K562 (cell line): Measurements from ENCODE around the gene ZBTB39. TPM values are rescaled to one million over a fixed set of nuclear protein-coding genes. Genes with fewer than 3 reads are reported as not detected.

Experiments used
- ATAC-seq: fragments of 200-7000 bp; cut with Tn5 transposase; 3 replicates; pipeline ENCODE4 v1.9.1; 2020; ENCODE audit warnings: moderate library complexity
- BruUV-seq: library from RNA; stranded (reverse); fragments of 400-500 nt; replicated peaks from 2 replicates; lab custom pipeline; 2021; lab: Mats Ljungman, UMichigan
- CTCF ChIA-PET: fragments of 300-600 bp; formaldehyde crosslinking; extraction: SDS; loops from one replicate; lab custom pipeline; 2021; ENCODE audit warnings: low intra/inter-chr PET ratio; lab: Yijun Ruan, JAX
- POLR2A ChIA-PET: fragments of 300-600, 350-650 bp; sonication (Branson Sonifier 250); formaldehyde crosslinking; extraction: SDS; loops from one replicate; lab custom pipeline; 2021; ENCODE audit warnings: antibody characterized with exemption, inconsistent platforms; lab: Yijun Ruan, JAX
- DNase-seq, 4 experiments: peaks; one replicate each; pipeline versions ENCODE4 v3.0.0 to v3.0.0-alpha.2; 2011 to 2018; ENCODE audit warnings: low spot score in 3 of 4, mixed read lengths in 3 of 4; ENCODE audit errors: extremely low read depth in 1 of 4
- FAIRE-seq: peaks from 2 replicates; lab custom pipeline; 2011; peaks lifted over from hg19 to GRCh38; lab: Jason Lieb, UNC
- H2AFZ ChIP-seq: 2 replicates; pipeline ENCODE4 v1.6.0; 2011; ENCODE audit warnings: low read depth, low read length, control low read depth, inconsistent platforms
- H3K27ac ChIP-seq: fragments of 200-600 bp; 3 replicates; pipeline ENCODE4 v1.8.0; 2011; ENCODE audit warnings: low read depth, mild to moderate bottlenecking, control low read depth, inconsistent platforms, low read length, moderate library complexity, mixed read lengths; ENCODE audit errors: extremely low read depth
- H3K27me3 ChIP-seq, 2 experiments: fragments of 300-600 bp in 1 of 2; 2 replicates in 1 of 2; 3 replicates in 1 of 2; pipeline versions ENCODE4 v1.6.0 to v1.8.0; 2011; ENCODE audit warnings: inconsistent platforms in 2 of 2, low read length in 2 of 2, mild to moderate bottlenecking in 1 of 2, mixed read lengths in 1 of 2, moderate library complexity in 1 of 2; ENCODE audit not compliant: control insufficient read depth in 2 of 2, insufficient read depth in 2 of 2
- H3K36me3 ChIP-seq: fragments of 300-600 bp; 3 replicates; pipeline ENCODE4 v1.8.0; 2011; ENCODE audit warnings: mild to moderate bottlenecking, low read length, inconsistent platforms; ENCODE audit not compliant: control insufficient read depth, insufficient read depth
- H3K4me1 ChIP-seq, 2 experiments: fragments of 200-600 bp in 1 of 2; replicated peaks in 1 of 2; 2 replicates in 1 of 2; 3 replicates in 1 of 2; pipeline versions ENCODE4 v1.5.1 to v1.8.0; 2011; ENCODE audit warnings: inconsistent platforms in 2 of 2, low read length in 2 of 2, mild to moderate bottlenecking in 1 of 2, mixed read lengths in 1 of 2, moderate library complexity in 1 of 2; ENCODE audit not compliant: control insufficient read depth in 2 of 2, insufficient read depth in 2 of 2
- H3K4me2 ChIP-seq: 2 replicates; pipeline ENCODE4 v1.6.1; 2011; ENCODE audit warnings: low read length, control low read depth, inconsistent platforms, mixed read lengths; ENCODE audit not compliant: insufficient read depth
- H3K4me3 ChIP-seq: fragments of 200-600 bp; sonication (generic), shearing (Covaris generic); 2 replicates; pipeline ENCODE4 v1.5.1; 2016; ENCODE audit warnings: control low read depth, inconsistent platforms
- H3K79me2 ChIP-seq: fragments of 200-600 bp; 3 replicates; pipeline ENCODE4 v1.8.0; 2011; ENCODE audit warnings: low read length, inconsistent platforms; ENCODE audit not compliant: control insufficient read depth, insufficient read depth
- H3K9ac ChIP-seq, 2 experiments: 2 replicates each; pipeline versions ENCODE4 v1.6.0 to v1.6.1; 2011; ENCODE audit warnings: low read depth in 2 of 2, low read length in 2 of 2, control low read depth in 1 of 2, inconsistent platforms in 1 of 2, mild to moderate bottlenecking in 1 of 2, mixed read lengths in 1 of 2; ENCODE audit not compliant: insufficient read depth in 1 of 2
- H3K9me1 ChIP-seq: one replicate; pipeline ENCODE4 v1.6.0; 2011; ENCODE audit warnings: inconsistent platforms, mild to moderate bottlenecking, low read length, moderate library complexity; ENCODE audit not compliant: control insufficient read depth, insufficient read depth
- H3K9me3 ChIP-seq: replicated peaks from 2 replicates; pipeline ENCODE4 v1.5.1; 2011; ENCODE audit warnings: low read depth, low read length, inconsistent platforms; ENCODE audit not compliant: control insufficient read depth, insufficient read depth
- H4K20me1 ChIP-seq: replicated peaks from 2 replicates; pipeline ENCODE4 v1.6.1; 2011; ENCODE audit warnings: low read length, inconsistent platforms, mixed read lengths; ENCODE audit not compliant: control insufficient read depth, insufficient read depth
- WGBS: fragments of 100-300 bp; shearing (Covaris generic); methylation state at CpG from one replicate; pipeline ENCODE4 v1.1.6; 2016; ENCODE audit warnings: low coverage, mixed read lengths; ENCODE audit not compliant: insufficient coverage; ENCODE audit errors: missing lambda C conversion rate; 5-methylcytosine and 5-hydroxymethylcytosine counted together
- in situ Hi-C: fragments of 300-500 bp; cut with MboI; formaldehyde crosslinking; loops from 4 replicates; pipeline ENCODE4 v1.15.0; 2018; ENCODE audit warnings: inconsistent platforms, mixed read lengths
- intact Hi-C: fragments of 100-400 bp; cut with micrococcal nuclease; formaldehyde crosslinking; loops from 2 replicates; pipeline ENCODE4 v1.14.2; 2022
- polyA plus RNA-seq, 8 experiments: library from polyadenylated mRNA; depleted of rRNA in 4 of 8; stranded (reverse) in 5 of 8; unstranded in 3 of 8; fragments of >200 nt; fragmentation: Nextera tagmentation in 2 of 8; fragmentation: Illumina TruSeq in 1 of 8; extraction: Ambion mirVana in 2 of 8; extraction: Trizol in 1 of 8; gene quantifications; 2 replicates each; pipeline versions ENCODE4 v1.2.1 to v1.2.3, GENCODE V29; 2011 to 2014; ENCODE audit warnings: inconsistent platforms in 1 of 8, missing spikeins in 1 of 8
- total RNA-seq, 7 experiments: library from RNA; depleted of rRNA in 6 of 7; stranded (reverse); fragments of >200 nt in 6 of 7; fragmentation: Illumina TruSeq in 2 of 7; extraction: Trizol in 2 of 7; gene quantifications; 2 replicates each; pipeline versions ENCODE4 v1.2.1 to v1.2.3, GENCODE V29; 2011 to 2021; ENCODE audit warnings: low replicate concordance in 1 of 7
- TF ChIP-seq, protein P1 (sequence below), 2 experiments: fragments of 450-650 bp in 1 of 2; sonication (generic) in 1 of 2; formaldehyde crosslinking in 1 of 2; IDR thresholded peaks; 2 replicates each; pipeline versions ENCODE4 v1.7.1 to v1.9.0; 2016 to 2022; ENCODE audit warnings: inconsistent platforms in 1 of 2, mild to moderate bottlenecking in 1 of 2, missing genetic modification reagents in 1 of 2

ZBTB39 gene
- total and polyA plus RNA-seq, 9 of the 15 experiments (the other 6 are each of a cell fraction or from before 2014, with no cell fraction given) = 3.3 to 13.3 (median 8.6) TPM

GRCh38 chr12:57009949-57010626 is 3.7 kb upstream of the ZBTB39 start:
- TF ChIP-seq, protein P1, sequence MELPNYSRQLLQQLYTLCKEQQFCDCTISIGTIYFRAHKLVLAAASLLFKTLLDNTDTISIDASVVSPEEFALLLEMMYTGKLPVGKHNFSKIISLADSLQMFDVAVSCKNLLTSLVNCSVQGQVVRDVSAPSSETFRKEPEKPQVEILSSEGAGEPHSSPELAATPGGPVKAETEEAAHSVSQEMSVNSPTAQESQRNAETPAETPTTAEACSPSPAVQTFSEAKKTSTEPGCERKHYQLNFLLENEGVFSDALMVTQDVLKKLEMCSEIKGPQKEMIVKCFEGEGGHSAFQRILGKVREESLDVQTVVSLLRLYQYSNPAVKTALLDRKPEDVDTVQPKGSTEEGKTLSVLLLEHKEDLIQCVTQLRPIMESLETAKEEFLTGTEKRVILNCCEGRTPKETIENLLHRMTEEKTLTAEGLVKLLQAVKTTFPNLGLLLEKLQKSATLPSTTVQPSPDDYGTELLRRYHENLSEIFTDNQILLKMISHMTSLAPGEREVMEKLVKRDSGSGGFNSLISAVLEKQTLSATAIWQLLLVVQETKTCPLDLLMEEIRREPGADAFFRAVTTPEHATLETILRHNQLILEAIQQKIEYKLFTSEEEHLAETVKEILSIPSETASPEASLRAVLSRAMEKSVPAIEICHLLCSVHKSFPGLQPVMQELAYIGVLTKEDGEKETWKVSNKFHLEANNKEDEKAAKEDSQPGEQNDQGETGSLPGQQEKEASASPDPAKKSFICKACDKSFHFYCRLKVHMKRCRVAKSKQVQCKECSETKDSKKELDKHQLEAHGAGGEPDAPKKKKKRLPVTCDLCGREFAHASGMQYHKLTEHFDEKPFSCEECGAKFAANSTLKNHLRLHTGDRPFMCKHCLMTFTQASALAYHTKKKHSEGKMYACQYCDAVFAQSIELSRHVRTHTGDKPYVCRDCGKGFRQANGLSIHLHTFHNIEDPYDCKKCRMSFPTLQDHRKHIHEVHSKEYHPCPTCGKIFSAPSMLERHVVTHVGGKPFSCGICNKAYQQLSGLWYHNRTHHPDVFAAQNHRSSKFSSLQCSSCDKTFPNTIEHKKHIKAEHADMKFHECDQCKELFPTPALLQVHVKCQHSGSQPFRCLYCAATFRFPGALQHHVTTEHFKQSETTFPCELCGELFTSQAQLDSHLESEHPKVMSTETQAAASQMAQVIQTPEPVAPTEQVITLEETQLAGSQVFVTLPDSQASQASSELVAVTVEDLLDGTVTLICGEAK (IDR thresholded peaks at IDR 0.05) = no peak
- TF ChIP-seq, protein P1 (CRISPR knock-in tag; IDR thresholded peaks at IDR 0.05) = no peak
- FAIRE-seq (no peak), DNase-seq (no peak), ATAC-seq (no peak)
- no peaks in the 10 kb centered on the region for H3K36me3 ChIP-seq
- in situ Hi-C loops (loop anchor here (5.0 kb wide), 2 partner anchors 42 to 102 kb away; partner anchors contain the start of genes MYO1A and STAT6), intact Hi-C loops (loop anchor here (2.0 to 10.0 kb wide), 2 partner anchors 173 to 375 kb away; partner anchors contain the start of gene BAZ2A)
- H3K79me2 ChIP-seq = peaks cover 11% of the 10 kb centered on the region
- H3K4me1 ChIP-seq = peaks cover 7 to 30% of the 10 kb centered on the region in 2 experiments; a peak in 4 of 5 replicates
- 83% methylated on average over 5 of the region's 5 CpGs for WGBS
- H3K9me3 ChIP-seq = no peaks in the 10 kb centered on the region
- H2AFZ ChIP-seq = no peak overlapping the region
- H3K27me3 ChIP-seq = peaks cover 2 to 20% of the 10 kb centered on the region in 2 experiments
- ChIA-PET POLR2A (interaction anchor here (0.8 to 1.1 kb wide), 2 partner anchors 9 to 285 kb away, joined by 3 to 4 read pairs; partner anchors contain the start of gene NACA), CTCF (interaction anchor here (0.7 to 2.4 kb wide), 2 partner anchors 51 to 173 kb away, joined by 3 to 9 read pairs; no protein-coding TSS in a partner anchor)
- BruUV-seq = no TSS peak
- no peak overlapping the region for H3K4me2 ChIP-seq
- H4K20me1 ChIP-seq = no peaks in the 10 kb centered on the region
- H3K9ac ChIP-seq = no peak overlapping the region
- H3K4me3 ChIP-seq = no peak overlapping the region
- no peak overlapping the region for H3K27ac ChIP-seq
- H3K9me1 ChIP-seq = no peaks in the 10 kb centered on the region
